Left lung (tissue), 10 donors: ENCODE data around the gene ID3. TPM values are rescaled to one million over a fixed set of nuclear protein-coding genes. Genes with fewer than 3 reads are reported as not detected.

Experiments
- ATAC-seq: fragments of 200-7000 bp; cut with Tn5 transposase; one replicate; pipeline ENCODE4 v1.9.1; 2020; ENCODE audit warnings: moderate library complexity
- DNase-seq, 4 donors: peaks; one replicate each; pipeline ENCODE4 v3.0.0-alpha.2; 2013 to 2020
- H3K27ac ChIP-seq, 2 donors: fragments of 200-600 bp; sonication (generic) in 1 of 2; one replicate each; pipeline versions ENCODE4 v1.5.0 to v1.8.0; 2020 to 2021
- H3K27me3 ChIP-seq, 2 donors: fragments of 200-600 bp; sonication (generic) in 1 of 2; one replicate each; pipeline versions ENCODE4 v1.5.0 to v1.8.0; 2020 to 2021
- H3K36me3 ChIP-seq, 2 donors: fragments of 200-600 bp; sonication (generic) in 1 of 2; one replicate each; pipeline versions ENCODE4 v1.5.0 to v1.8.0; 2020 to 2021
- H3K4me1 ChIP-seq, 2 donors: fragments of 200-600 bp; one replicate each; pipeline ENCODE4 v1.8.0; 2021
- H3K4me3 ChIP-seq, 2 donors: fragments of 200-600 bp; sonication (generic) in 1 of 2; one replicate each; pipeline versions ENCODE4 v1.5.0 to v1.8.0; 2020 to 2021; ENCODE audit warnings: mild to moderate bottlenecking in 1 of 2
- H3K9me3 ChIP-seq, 2 donors: fragments of 200-600 bp; sonication (generic) in 1 of 2; one replicate each; pipeline versions ENCODE4 v1.5.0 to v1.8.0; 2020 to 2021
- CTCF ChIP-seq, 2 donors: fragments of 200-600 bp; sonication (generic) in 1 of 2; IDR thresholded peaks; one replicate each; pipeline versions ENCODE4 v1.5.0 to v1.8.0; 2021; ENCODE audit warnings: antibody characterized with exemption in 2 of 2
- intact Hi-C, 2 donors: fragments of 100-400 bp; cut with DNase I; formaldehyde crosslinking; loops; one replicate each; pipeline versions ENCODE4 v1.11.2 to v1.14.2; 2022
- polyA plus RNA-seq, 6 donors: library from polyadenylated mRNA; unstranded; fragments of 120-200 nt; gene quantifications; one replicate each; pipeline ENCODE4 v1.2.1, GENCODE V29; 2013; ENCODE audit not compliant: insufficient read length in 6 of 6
- total RNA-seq, 2 donors: library from RNA; stranded (reverse); fragmentation: NEBNext Ultra II Directional; extraction: Animal tissue kit (Norgen Biotek cat#: 25700); gene quantifications; one replicate each; pipeline ENCODE4 v1.2.1, GENCODE V29; 2021
- donor health status: DM: no; HTN: yes; CAD: no.
- donor health status: DM: no; HTN: no; CAD: no.

The ID3 gene
- total and polyA plus RNA-seq, 8 donors: 125 to 261 (median 179) TPM

- peak overlapping the region; percentile 89 for H3K4me3 ChIP-seq
- peak overlapping the region; percentile 95 to 96 for H3K27ac ChIP-seq
- no peaks in the 10 kb centered on the region for H3K9me3 ChIP-seq
- TF ChIP-seq CTCF (IDR thresholded peaks at IDR 0.05): no peak
- peaks cover 50 to 85% of the 10 kb centered on the region in 2 donors for H3K4me1 ChIP-seq
- peaks cover 0 to 3% of the 10 kb centered on the region in 2 donors for H3K36me3 ChIP-seq
- no peak for DNase-seq
- peaks cover 0 to 60% of the 10 kb centered on the region in 2 donors for H3K27me3 ChIP-seq
- intact Hi-C loops: no loop called here
- ATAC-seq: no peak
Observed at GRCh38 chr1:23557471-23558124, 1.7 kb downstream of the ID3 start.

GRCh38 chr1:23556635-23557470 is 2.4 kb downstream of the ID3 start:
- TF ChIP-seq CTCF (IDR thresholded peaks at IDR 0.05): no peak
- DNase-seq (no peak), ATAC-seq (no peak)
- H3K27ac ChIP-seq: peak overlapping the region; percentile 95 to 96
- no peaks in the 10 kb centered on the region for H3K9me3 ChIP-seq
- peaks cover 46 to 78% of the 10 kb centered on the region in 2 donors for H3K4me1 ChIP-seq
- H3K4me3 ChIP-seq: peak overlapping the region; percentile 89
- peaks cover 0 to 60% of the 10 kb centered on the region in 2 donors for H3K27me3 ChIP-seq
- intact Hi-C loops: no loop called here
- peaks cover 0 to 3% of the 10 kb centered on the region in 2 donors for H3K36me3 ChIP-seq

GRCh38 chr1:23555986-23556634 is 3.2 kb downstream of the ID3 start:
- ATAC-seq: no peak
- Histone ChIP-seq H3K4me3 (peak overlapping the region; percentile 1 to 89), H3K4me1 (peaks cover 39 to 70% of the 10 kb centered on the region in 2 donors), H3K9me3 (no peaks in the 10 kb centered on the region), H3K36me3 (peaks cover 0 to 3% of the 10 kb centered on the region in 2 donors), H3K27ac (peak overlapping the region; percentile 95 to 96), H3K27me3 (peaks cover 0 to 60% of the 10 kb centered on the region in 2 donors)
- intact Hi-C loops: no loop called here
- TF ChIP-seq CTCF (IDR thresholded peaks at IDR 0.05): no peak
- DNase-seq: no peak

- no peak for TF ChIP-seq CTCF (IDR thresholded peaks at IDR 0.05)
- peak overlapping the region; percentile 28 to 89 for H3K4me3 ChIP-seq
- H3K27ac ChIP-seq: peak overlapping the region; percentile 95 to 96
- ATAC-seq: no peak
- H3K27me3 ChIP-seq: peaks cover 0 to 60% of the 10 kb centered on the region in 2 donors
- peaks cover 0 to 3% of the 10 kb centered on the region in 2 donors for H3K36me3 ChIP-seq
- no peaks in the 10 kb centered on the region for H3K9me3 ChIP-seq
- DNase-seq: peak in 1 of 4 donors; percentile 53
- intact Hi-C loops: no loop called here
- peaks cover 32 to 64% of the 10 kb centered on the region in 2 donors for H3K4me1 ChIP-seq
Observed at GRCh38 chr1:23555270-23555985, 3.9 kb downstream of the ID3 start.
